ENCODE measurements around the gene CPD.
"Not testable (repeated sequence)": the region's sequence is repeated elsewhere in the genome, so short reads cannot be mapped to it uniquely, and the experiment has no call there.

The CPD gene

GRCh38 chr17:30378825-30379302, at the start of gene CPD:
Gene CPD (plus strand): TSS chr17:30378927. CDS start chr17:30378981, 54 bp downstream.
- peak; percentile 91 to 94 for DNase-seq (ENCODE audit: low read depth in 2 of 2)

- peak in 1 of 2 donors; percentile 24 for DNase-seq (ENCODE audit: low read depth in 2 of 2)
These were observed 46.6 kb upstream of the CPD start for GRCh38 chr17:30332057-30332542.

- no peak for DNase-seq (ENCODE audit: low read depth in 2 of 2)
These were observed 45.0 kb upstream of the CPD start, which contains the start of gene TMIGD1 for GRCh38 chr17:30333503-30334360. Gene TMIGD1 (minus strand): TSS chr17:30334057. CDS start chr17:30332133, 1,924 bp downstream.

GRCh38 chr17:30334421-30334820, 44.3 kb upstream of the CPD start:
- DNase-seq (ENCODE audit: low read depth in 2 of 2): no peak

GRCh38 chr17:30336369-30337171, 42.2 kb upstream of the CPD start:
- DNase-seq (ENCODE audit: low read depth in 2 of 2): peak in 1 of 2 donors; percentile 33

- DNase-seq (ENCODE audit: low read depth in 2 of 2): no peak
These were observed 41.2 kb upstream of the CPD start for GRCh38 chr17:30337393-30337999.

GRCh38 chr17:30339086-30339485, 39.6 kb upstream of the CPD start:
- DNase-seq (ENCODE audit: low read depth in 2 of 2): no peak

- DNase-seq (ENCODE audit: low read depth in 2 of 2): no peak
These were observed 37.8 kb upstream of the CPD start for GRCh38 chr17:30340801-30341356.

GRCh38 chr17:30341703-30342249, 37.0 kb upstream of the CPD start:
- DNase-seq (ENCODE audit: low read depth in 2 of 2): no peak

GRCh38 chr17:30343244-30343643, 35.5 kb upstream of the CPD start:
- not testable (repeated sequence) for DNase-seq (ENCODE audit: low read depth in 2 of 2)

GRCh38 chr17:30343796-30344195, 34.9 kb upstream of the CPD start:
- DNase-seq (ENCODE audit: low read depth in 2 of 2): no peak

GRCh38 chr17:30344283-30345088, 34.2 kb upstream of the CPD start:
- DNase-seq (ENCODE audit: low read depth in 2 of 2): no peak

- DNase-seq (ENCODE audit: low read depth in 2 of 2): no peak
These were observed 33.7 kb upstream of the CPD start for GRCh38 chr17:30345089-30345433.

GRCh38 chr17:30345527-30346075, 33.1 kb upstream of the CPD start:
- no peak for DNase-seq (ENCODE audit: low read depth in 2 of 2)

- DNase-seq (ENCODE audit: low read depth in 2 of 2): no peak
These were observed 32.4 kb upstream of the CPD start for GRCh38 chr17:30346221-30346795.

GRCh38 chr17:30347488-30347887, 31.2 kb upstream of the CPD start:
- no peak for DNase-seq (ENCODE audit: low read depth in 2 of 2)

GRCh38 chr17:30349252-30349651, 29.5 kb upstream of the CPD start:
- no peak for DNase-seq (ENCODE audit: low read depth in 2 of 2)

- DNase-seq (ENCODE audit: low read depth in 2 of 2): not testable (repeated sequence)
These were observed 27.5 kb upstream of the CPD start for GRCh38 chr17:30351263-30351662.

- DNase-seq (ENCODE audit: low read depth in 2 of 2): no peak
These were observed 27.0 kb upstream of the CPD start for GRCh38 chr17:30351735-30352134.

Measured in stimulated activated CD8-positive, alpha-beta memory T cell treated with anti-CD3 and anti-CD28 coated beads, Interleukin-15, amount 100 ng/mL, for 4 hours (primary cell).